ENCODE data around the gene CLCNKB. TPM values are rescaled to one million over a fixed set of nuclear protein-coding genes. Genes with fewer than 3 reads are reported as not detected.

CLCNKB gene
- total and polyA plus RNA-seq, 5 experiments from 2014 or later = not detected

DNA sequence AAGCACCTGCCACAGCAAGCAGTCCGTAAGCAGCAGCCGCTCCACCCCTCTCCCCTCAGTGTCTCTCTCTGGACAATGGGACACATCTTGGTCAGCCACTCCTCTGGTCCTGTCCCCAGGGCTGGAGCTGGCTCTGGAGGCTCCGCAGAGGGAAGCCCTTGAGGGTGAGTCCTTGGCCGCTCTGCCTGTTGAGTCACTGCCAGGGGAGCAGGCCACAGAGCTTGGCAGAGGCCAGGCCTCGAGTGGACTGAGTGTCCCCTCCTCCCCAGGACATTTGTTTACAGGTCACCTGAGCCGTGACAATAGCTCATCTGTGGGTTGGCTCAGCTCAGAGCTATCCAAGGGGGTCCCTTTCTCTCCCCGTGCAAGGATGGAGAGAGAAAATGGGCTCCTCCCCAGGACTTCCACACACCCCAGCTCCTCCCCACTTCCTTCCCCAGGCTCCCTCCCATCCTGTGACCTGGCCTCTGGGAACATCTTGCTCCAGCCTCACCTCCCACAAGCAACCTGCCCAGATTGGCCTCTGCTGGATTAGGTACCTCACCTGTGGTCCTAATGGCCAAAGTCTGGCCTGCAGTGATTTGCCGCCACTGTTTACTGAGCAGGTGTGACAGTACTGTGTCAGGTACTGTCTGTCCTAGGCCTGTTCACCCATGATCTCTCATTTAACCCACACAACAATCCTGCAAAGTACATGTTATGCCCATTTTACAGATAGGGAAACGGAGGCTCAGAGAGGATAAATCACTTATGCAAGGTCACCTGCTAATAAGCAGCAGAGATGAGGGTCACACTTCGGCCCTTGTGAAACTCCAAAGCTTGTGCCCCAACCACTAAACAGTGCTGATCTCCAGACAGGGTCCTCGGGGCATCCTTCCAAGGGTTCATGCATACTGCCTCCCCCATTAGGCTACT lies 25.0 kb downstream of the CLCNKB start:
- peaks cover 10 to 32% (median 18%) of the 10 kb centered on the region in 4 donors for H3K4me1 Mint-ChIP-seq

DNA sequence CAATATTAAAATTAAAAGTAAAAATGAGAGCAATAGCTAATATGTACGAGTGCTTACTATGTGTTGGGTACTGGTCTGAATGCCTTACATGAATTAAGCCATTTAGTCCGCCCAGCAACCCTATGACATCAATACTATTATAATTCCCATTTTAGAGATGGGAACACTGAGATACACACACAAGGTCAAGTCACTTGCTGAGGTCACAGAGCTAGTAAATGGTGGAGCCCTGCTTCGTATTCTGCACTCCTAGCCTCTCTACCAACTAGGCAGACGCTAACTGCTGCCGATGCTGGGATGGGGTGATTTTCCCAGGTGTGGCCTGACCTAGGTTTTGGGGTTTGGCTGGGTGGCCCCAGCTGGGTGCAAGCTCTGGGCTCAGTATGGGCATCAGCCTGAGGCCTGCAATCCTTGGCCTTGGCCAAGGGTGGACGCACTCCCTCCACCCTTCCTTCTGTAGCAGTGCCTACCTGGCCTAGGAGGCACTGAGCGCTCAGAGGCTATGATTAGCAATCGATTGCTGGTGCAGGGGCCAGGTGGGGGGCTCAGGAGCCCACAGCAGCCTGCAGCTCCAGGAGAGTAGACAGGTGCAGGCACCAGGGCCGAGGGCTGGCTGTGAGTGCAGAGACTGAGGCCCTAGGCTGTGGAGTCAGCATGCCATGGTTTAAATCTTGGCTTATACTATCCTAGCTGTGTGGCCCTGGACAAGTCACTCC lies 27.2 kb downstream of the CLCNKB start:
- no peaks in the 10 kb centered on the region for H3K36me3 Mint-ChIP-seq
- ATAC-seq = no peak
- POLR2A ChIA-PET = interaction anchor here (0.6 kb wide), 1 partner anchor 198 kb away, joined by 3 read pairs; no protein-coding TSS in a partner anchor

More for the DNA sequence above, 25.0 kb downstream of the CLCNKB start:
- Mint-ChIP-seq H3K9me3 (no peaks in the 10 kb centered on the region), H3K4me3 (no peak overlapping the region), H3K27me3 (peaks cover 3 to 28% (median 14%) of the 10 kb centered on the region in 5 donors), H3K36me3 (no peaks in the 10 kb centered on the region), H3K27ac (no peak overlapping the region)
- no peak for ATAC-seq
- DNase-seq = no peak
- POLR2A ChIA-PET = no interaction called here

DNA sequence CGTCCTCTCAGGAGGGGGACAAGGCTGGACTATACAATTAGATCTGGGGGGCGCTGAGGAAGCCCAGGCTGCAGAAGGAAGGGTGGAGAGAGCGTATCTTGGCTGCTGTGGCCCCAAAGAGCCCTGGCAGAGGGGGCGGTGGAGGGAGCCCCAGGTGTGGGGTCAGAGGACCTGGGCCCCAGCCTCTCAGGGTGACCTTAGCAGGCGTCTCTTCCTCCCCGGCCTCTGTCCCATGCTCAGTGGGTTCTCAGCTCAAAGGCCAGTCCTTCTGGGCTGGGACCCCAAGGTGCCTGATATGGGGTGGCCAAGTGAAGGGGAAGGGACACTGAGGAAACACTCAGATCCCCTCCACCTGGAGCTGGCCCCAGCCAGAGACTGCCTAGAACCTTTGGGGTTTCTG lies 28.0 kb downstream of the CLCNKB start:
- Mint-ChIP-seq H3K4me3 (peak overlapping the region in 4 of 10 donors; percentile 33 to 45 (median 39)), H3K4me1 (peaks cover 8 to 25% (median 14%) of the 10 kb centered on the region in 4 donors), H3K27ac (no peak overlapping the region), H3K27me3 (peaks cover 9 to 27% (median 14%) of the 10 kb centered on the region in 5 donors), H3K9me3 (no peaks in the 10 kb centered on the region), H3K36me3 (no peaks in the 10 kb centered on the region)
- POLR2A ChIA-PET = no interaction called here
- no peak for DNase-seq
- ATAC-seq = no peak

More for the DNA sequence above, 27.2 kb downstream of the CLCNKB start:
- peaks cover 9 to 27% (median 15%) of the 10 kb centered on the region in 5 donors for H3K27me3 Mint-ChIP-seq
- peaks cover 8 to 25% (median 14%) of the 10 kb centered on the region in 4 donors for H3K4me1 Mint-ChIP-seq
- H3K27ac Mint-ChIP-seq = no peak overlapping the region
- no peak overlapping the region for H3K4me3 Mint-ChIP-seq
- no peaks in the 10 kb centered on the region for H3K9me3 Mint-ChIP-seq
- no peak for DNase-seq

DNA sequence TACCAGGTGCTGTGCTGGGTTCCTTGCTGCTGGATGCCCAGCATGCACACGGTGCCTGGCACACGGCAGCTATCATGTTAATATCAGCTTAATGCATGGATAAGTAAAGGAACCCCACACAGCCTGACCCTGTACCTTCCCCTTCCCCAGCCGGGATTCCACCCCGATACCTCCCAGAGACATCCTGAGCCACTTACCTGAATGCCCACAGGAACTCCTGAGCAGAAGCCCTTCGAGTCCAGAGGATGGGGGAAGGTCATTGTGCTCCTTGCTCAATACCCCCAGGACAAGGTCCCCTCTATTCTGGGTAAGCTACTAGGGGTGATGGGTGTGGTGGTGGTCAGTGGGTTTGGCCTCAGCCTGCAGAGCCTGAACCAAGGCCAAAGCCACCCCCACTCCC lies 28.5 kb downstream of the CLCNKB start:
- H3K27me3 Mint-ChIP-seq = peaks cover 10 to 27% (median 15%) of the 10 kb centered on the region in 5 donors

DNA sequence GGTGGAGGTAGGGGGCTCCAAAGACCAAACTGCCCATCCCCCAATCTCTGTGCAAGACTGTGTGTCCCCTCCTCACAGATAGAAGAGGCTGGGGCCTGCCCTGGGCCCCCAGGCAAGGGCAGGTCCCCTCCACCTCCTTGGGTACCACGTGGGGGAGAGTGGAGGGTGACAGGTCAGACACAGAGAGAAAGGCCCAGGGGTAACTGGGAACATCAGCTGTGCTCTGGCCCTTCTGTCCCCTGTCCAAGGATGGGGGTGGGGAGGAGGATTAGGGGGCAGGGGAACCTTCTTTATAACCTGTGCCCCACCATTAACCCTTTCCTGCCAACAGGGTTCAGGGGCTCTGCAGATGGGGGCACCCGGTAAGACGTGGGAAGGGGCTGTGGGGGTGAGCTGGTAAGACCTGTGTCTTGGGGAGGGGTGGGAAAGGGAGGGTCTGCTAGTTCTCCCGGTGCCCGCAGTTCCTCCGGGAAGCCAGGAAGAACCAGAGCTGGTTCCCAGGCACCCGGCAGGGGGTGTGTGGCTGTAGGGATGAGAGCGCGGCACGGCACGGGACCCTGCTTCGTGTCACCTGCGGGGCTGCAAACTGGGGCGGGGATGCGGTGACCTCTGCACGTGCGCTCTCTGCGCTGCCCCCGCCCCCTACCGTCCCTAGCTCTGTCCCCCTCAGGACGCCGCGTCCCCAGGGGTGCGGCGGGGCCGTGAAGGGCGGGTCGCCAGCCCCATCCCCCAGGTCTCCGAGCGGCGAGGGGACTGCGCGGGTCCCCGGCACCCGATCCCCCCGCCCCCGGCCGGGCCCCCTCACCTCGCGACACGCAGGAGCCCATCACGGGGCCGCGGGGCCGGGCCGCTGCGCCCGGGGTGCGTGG lies 29.3 kb downstream of the CLCNKB start:
- no peaks in the 10 kb centered on the region for H3K9me3 Mint-ChIP-seq
- no peak for DNase-seq
- peak overlapping the region in 7 of 10 donors; percentile 11 to 65 (median 38) for H3K4me3 Mint-ChIP-seq
- H3K27ac Mint-ChIP-seq = no peak overlapping the region
- H3K27me3 Mint-ChIP-seq = peaks cover 12 to 23% (median 15%) of the 10 kb centered on the region in 5 donors
- H3K36me3 Mint-ChIP-seq = no peaks in the 10 kb centered on the region
- H3K4me1 Mint-ChIP-seq = peaks cover 8 to 25% (median 14%) of the 10 kb centered on the region in 4 donors
- POLR2A ChIA-PET = no interaction called here
- ATAC-seq = peak; percentile 23 to 31

More for the DNA sequence above, 28.5 kb downstream of the CLCNKB start:
- POLR2A ChIA-PET = no interaction called here
- ATAC-seq (no peak), DNase-seq (no peak)
- H3K27ac Mint-ChIP-seq = peak overlapping the region in 1 of 10 donors; percentile 14
- no peaks in the 10 kb centered on the region for H3K9me3 Mint-ChIP-seq
- peak overlapping the region in 7 of 10 donors; percentile 33 to 55 (median 45) for H3K4me3 Mint-ChIP-seq
- peaks cover 8 to 25% (median 14%) of the 10 kb centered on the region in 4 donors for H3K4me1 Mint-ChIP-seq
- no peaks in the 10 kb centered on the region for H3K36me3 Mint-ChIP-seq

DNA sequence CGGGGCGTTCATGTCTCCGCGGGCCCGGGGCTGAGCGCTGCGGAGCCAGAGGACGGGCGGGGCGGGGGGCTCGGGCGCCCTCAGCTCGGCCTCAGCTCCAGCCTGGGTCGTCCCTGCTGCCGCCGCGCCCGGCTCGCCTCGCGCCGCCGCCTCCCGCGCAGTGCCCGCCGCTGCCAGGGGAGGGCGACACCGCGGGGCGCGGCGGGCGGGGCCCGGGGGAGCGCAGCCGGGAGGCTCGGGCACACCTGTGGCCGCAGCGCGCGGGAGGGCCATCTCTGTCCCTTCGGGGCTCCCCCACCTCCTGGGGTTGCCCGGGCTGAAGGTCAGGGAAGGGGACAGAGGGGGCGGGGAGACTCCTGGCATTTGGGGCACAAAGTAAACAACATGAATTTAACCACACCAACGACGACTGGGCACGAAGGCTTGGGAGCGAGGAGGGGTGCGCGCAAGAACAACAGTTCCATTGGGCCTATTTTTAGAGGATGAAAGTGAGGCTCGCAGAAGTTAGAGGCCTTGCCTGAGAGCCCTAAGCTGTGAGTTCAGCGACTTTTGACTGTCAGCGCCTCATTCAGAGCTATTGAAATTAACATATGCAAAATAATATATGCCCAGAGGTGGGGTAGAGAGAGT lies 30.0 kb downstream of the CLCNKB start, which contains the start of gene FAM131C:
Gene FAM131C (minus strand): TSS at position 162 of the 630 bp plus-strand sequence. CDS start 209 bp downstream, outside the sequence.
- Mint-ChIP-seq H3K36me3 (no peaks in the 10 kb centered on the region), H3K27ac (peak within 1 kb of the TSS in 1 of 10 donors; percentile 37)
- POLR2A ChIA-PET = no interaction called here

DNA sequence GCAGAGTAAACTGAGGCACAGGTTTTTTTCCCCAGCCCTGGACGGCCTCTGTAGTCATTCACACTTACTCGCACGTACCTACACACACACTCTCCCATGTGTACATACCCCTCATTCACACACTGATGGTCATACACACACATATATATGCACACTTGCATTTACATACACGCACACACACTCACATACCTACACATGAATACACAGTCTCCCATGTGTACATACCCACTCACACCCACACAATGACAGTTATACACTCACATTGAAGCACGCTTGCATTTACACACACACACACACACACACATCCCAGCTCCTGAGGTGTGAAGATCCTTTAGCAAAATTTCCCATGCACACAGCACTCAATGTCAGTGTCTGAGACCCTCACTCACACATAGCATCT lies 30.6 kb downstream of the CLCNKB start:
- Mint-ChIP-seq H3K4me1 (peaks cover 11 to 30% (median 20%) of the 10 kb centered on the region in 4 donors), H3K27ac (no peak overlapping the region), H3K27me3 (peaks cover 11 to 21% (median 12%) of the 10 kb centered on the region in 5 donors), H3K4me3 (peak overlapping the region; percentile 47 to 87 (median 80)), H3K9me3 (no peaks in the 10 kb centered on the region), H3K36me3 (no peaks in the 10 kb centered on the region)
- POLR2A ChIA-PET = no interaction called here
- ATAC-seq = no peak
- no peak for DNase-seq

More for the DNA sequence above, 30.0 kb downstream of the CLCNKB start, which contains the start of gene FAM131C:
- ATAC-seq = peak; percentile 87 to 95
- Mint-ChIP-seq H3K27me3 (peaks cover 12 to 22% (median 15%) of the 10 kb centered on the region in 5 donors), H3K4me3 (peak within 1 kb of the TSS; percentile 48 to 87 (median 80)), H3K9me3 (no peaks in the 10 kb centered on the region), H3K4me1 (peaks cover 8 to 25% (median 14%) of the 10 kb centered on the region in 4 donors)
- DNase-seq = peak in 7 of 10 donors; percentile 20 to 58 (median 39)

DNA sequence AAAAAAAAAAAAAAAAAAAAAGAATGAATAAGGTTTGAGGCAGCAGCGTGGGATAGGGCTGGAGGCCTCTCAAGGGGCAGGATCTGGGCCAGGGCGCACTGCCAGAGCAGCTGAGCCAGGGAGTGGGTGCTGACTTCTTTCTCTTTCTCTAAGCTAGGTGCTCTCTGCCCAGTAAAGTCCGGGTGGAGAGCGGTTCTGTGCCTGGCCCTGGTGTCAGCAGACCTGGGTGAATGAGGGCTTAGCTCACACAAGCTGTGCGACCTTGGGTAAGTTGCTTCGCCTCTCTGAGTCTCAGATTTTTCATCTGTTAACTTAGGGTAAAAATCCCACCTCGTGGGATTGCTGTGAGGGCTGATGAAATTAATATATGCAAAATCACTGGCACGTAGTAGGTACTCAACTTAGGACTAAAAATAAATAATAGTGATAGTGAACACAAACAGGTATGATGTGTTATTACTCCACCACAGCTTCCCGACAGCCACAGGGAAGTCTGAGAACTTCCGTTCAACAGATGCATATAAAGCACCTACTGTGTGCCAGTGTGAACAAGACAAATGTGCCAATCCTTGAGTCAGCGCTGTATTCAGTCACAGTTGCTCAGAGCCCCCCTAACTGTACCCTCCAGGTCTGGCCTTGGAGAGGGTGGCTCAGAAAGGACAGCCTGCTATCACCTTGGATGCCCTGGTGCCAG lies 31.9 kb downstream of the CLCNKB start:
- no peaks in the 10 kb centered on the region for H3K36me3 Mint-ChIP-seq
- peak overlapping the region in 1 of 10 donors; percentile 28 for H3K4me3 Mint-ChIP-seq
- H3K27me3 Mint-ChIP-seq = peaks cover 11 to 21% (median 12%) of the 10 kb centered on the region in 5 donors
- no peaks in the 10 kb centered on the region for H3K9me3 Mint-ChIP-seq
- POLR2A ChIA-PET = interaction anchor here (0.6 kb wide), 1 partner anchor 290 kb away, joined by 4 read pairs; no protein-coding TSS in a partner anchor
- ATAC-seq (no peak), DNase-seq (no peak)
- peaks cover 10 to 22% (median 15%) of the 10 kb centered on the region in 4 donors for H3K4me1 Mint-ChIP-seq
- no peak overlapping the region for H3K27ac Mint-ChIP-seq

DNA sequence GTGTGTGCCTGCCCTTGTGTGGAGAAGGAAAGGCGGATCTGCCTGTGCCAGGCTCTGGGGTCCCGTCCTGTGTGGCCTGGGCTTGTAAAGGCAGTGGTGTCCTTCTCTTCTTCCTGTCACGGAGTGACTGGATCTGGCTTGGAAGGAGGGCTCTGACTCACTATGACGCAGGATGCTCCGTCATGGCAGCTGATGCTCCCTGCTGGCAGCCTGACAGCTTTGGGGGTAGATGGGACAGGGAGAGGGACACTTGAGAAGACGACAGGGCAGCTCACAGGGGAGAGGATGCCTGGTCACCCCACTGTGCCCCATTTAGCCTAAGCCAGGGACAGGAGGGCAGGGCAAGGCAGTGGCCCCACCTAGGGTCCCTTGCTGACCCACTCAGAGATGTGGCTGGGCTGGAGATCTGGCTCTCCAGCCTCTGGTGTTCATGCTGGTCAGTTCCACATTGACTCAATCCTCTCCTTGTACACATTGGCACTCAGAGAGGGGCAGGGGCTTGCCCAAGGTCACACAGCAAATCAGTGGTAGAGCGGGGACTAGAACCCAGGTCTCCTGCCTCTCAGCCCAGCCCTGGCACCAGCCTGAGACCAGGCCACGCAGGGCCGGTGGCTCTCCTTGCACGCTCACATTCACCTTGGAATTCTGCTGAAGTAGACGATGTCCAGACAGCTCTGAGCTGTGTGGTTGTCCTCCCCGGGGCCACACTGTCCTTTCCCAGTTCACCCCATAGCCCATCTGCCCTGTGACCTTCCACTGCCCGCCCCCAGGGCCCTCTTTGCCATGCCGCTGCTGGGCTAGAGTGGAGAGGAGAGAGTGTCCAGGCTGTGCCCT lies 32.7 kb downstream of the CLCNKB start:
- Mint-ChIP-seq H3K4me3 (peak overlapping the region in 1 of 10 donors; percentile 43), H3K36me3 (no peaks in the 10 kb centered on the region), H3K9me3 (no peaks in the 10 kb centered on the region), H3K4me1 (peaks cover 10 to 17% (median 14%) of the 10 kb centered on the region in 4 donors), H3K27ac (peak overlapping the region in 1 of 10 donors; percentile 41), H3K27me3 (peaks cover 11 to 21% (median 12%) of the 10 kb centered on the region in 5 donors)
- DNase-seq (no peak), ATAC-seq (no peak)
- POLR2A ChIA-PET = interaction anchor here (0.6 kb wide), 1 partner anchor 289 kb away, joined by 4 read pairs; no protein-coding TSS in a partner anchor

DNA sequence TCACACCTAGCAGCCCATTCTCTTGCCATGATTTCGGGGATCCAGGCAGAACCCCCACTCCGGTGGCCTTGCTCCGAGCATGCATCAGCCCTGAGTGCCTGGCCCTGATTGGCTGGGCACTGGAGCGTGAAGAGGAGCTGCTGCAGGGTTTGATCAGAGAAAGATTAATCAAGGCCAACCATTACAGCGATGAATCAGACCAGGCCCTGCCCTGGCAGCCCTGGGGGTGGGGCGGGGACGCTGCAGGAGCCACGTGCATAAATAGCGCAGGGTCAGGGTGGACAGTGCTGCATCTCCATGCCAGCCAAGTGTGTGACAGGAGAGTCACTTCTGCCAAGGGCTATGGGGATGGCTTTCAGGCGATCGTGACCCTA lies 33.3 kb downstream of the CLCNKB start:
- H3K36me3 Mint-ChIP-seq = no peaks in the 10 kb centered on the region
- DNase-seq (no peak), ATAC-seq (no peak)
- peaks cover 10 to 17% (median 14%) of the 10 kb centered on the region in 4 donors for H3K4me1 Mint-ChIP-seq
- peak overlapping the region in 1 of 10 donors; percentile 41 for H3K27ac Mint-ChIP-seq
- no peaks in the 10 kb centered on the region for H3K9me3 Mint-ChIP-seq
- peaks cover 11 to 21% (median 12%) of the 10 kb centered on the region in 5 donors for H3K27me3 Mint-ChIP-seq
- POLR2A ChIA-PET = no interaction called here
- peak overlapping the region in 1 of 10 donors; percentile 10 for H3K4me3 Mint-ChIP-seq
